ENCODE data around the gene NDUFB6. TPM values are rescaled to one million over a fixed set of nuclear protein-coding genes. Genes with fewer than 3 reads are reported as not detected.

The NDUFB6 gene
- total RNA-seq, 4 donors from 2014 or later = 47.3 to 71.1 (median 55.9) TPM

DNA sequence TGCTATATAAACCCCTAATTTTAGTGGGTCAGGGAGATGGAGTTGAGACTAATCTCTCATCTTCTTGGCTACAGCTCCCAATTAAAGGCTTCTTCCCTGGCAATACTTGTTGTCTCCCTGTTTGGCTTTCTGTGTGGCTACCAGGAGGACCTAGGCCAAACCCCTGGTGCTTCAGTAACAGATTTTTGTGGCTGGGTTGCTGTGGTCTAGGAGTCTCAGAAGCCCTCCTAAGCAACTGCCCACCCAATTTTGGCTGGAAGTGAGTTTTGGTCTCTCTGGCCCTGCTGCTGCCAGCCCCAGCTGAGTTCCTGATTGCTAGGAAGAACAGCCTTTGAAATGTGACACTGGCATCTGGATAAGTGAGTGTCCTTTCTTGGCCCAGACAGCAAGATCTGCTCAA is 56.7 kb downstream of the NDUFB6 start:
- no peaks in the 10 kb centered on the region for H3K4me1 ChIP-seq
- H3K27me3 ChIP-seq = no peaks in the 10 kb centered on the region
- TF ChIP-seq, protein P1, sequence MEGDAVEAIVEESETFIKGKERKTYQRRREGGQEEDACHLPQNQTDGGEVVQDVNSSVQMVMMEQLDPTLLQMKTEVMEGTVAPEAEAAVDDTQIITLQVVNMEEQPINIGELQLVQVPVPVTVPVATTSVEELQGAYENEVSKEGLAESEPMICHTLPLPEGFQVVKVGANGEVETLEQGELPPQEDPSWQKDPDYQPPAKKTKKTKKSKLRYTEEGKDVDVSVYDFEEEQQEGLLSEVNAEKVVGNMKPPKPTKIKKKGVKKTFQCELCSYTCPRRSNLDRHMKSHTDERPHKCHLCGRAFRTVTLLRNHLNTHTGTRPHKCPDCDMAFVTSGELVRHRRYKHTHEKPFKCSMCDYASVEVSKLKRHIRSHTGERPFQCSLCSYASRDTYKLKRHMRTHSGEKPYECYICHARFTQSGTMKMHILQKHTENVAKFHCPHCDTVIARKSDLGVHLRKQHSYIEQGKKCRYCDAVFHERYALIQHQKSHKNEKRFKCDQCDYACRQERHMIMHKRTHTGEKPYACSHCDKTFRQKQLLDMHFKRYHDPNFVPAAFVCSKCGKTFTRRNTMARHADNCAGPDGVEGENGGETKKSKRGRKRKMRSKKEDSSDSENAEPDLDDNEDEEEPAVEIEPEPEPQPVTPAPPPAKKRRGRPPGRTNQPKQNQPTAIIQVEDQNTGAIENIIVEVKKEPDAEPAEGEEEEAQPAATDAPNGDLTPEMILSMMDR (IDR thresholded peaks at IDR 0.05) = no peak
- TF ChIP-seq EP300 (IDR thresholded peaks at IDR 0.05) (no peak), POLR2AphosphoS5 (IDR thresholded peaks at IDR 0.05) (no peak), POLR2A (IDR thresholded peaks at IDR 0.05) (no peak)
- no peak overlapping the region for H3K4me3 ChIP-seq
- H3K9me3 ChIP-seq = no peaks in the 10 kb centered on the region
- no peak for ATAC-seq
- H3K36me3 ChIP-seq = no peaks in the 10 kb centered on the region
- H3K27ac ChIP-seq = no peak overlapping the region

DNA sequence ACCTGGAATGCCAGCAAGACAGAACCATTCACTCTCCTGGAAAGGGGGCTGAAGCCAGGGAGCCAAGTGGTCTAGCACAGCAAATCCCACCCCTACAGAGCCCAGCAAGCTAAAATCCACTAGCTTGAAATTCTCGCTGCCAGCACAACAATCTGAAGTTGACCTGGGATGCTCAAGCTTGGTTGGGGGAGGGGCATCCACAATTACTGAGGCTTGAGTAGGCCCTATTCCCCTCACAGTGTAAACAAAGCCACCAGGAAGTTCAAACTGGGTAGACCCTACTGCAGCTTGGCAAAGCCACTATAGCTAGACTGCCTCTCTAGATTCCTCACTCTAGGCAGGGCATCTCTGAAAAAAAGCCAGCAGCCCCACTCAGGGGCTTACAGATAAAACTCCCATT is 64.2 kb downstream of the NDUFB6 start:
- no peaks in the 10 kb centered on the region for H3K27me3 ChIP-seq
- H3K4me3 ChIP-seq = no peak overlapping the region
- TF ChIP-seq, protein P1 (IDR thresholded peaks at IDR 0.05) = no peak
- ATAC-seq = no peak
- WGBS, 2 donors (ENCODE audit: low coverage in 1 of 2) = no CpG with 5 or more reads among the region's 1 CpG
- no peaks in the 10 kb centered on the region for H3K36me3 ChIP-seq
- no peak overlapping the region for H3K27ac ChIP-seq
- H3K9me3 ChIP-seq = no peaks in the 10 kb centered on the region
- H3K4me1 ChIP-seq = no peaks in the 10 kb centered on the region

DNA sequence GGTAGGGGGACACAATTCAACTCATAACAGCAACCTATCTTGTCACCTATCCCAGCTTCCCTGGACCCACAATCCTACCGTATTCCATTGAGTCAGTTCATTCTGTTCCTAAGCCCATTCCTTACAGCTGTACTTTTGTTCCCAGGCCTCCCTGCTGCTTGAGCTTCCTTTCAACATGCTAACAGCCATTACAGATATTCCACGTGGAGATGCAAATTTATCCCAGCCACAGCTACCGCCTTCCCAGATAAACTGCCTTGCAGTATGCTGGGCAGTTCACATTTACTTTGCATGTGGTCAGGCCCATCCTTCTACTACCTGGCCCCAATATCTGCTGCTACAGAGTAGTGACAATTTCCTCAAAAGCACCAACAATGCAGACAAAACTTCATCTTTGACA is 70.0 kb downstream of the NDUFB6 start:
- no peak for ATAC-seq
- H3K9me3 ChIP-seq = no peaks in the 10 kb centered on the region
- H3K27me3 ChIP-seq = no peaks in the 10 kb centered on the region
- no peaks in the 10 kb centered on the region for H3K4me1 ChIP-seq
- TF ChIP-seq POLR2AphosphoS5 (IDR thresholded peaks at IDR 0.05) (no peak), EP300 (IDR thresholded peaks at IDR 0.05) (no peak), POLR2A (IDR thresholded peaks at IDR 0.05) (no peak)
- no peak overlapping the region for H3K4me3 ChIP-seq
- WGBS, 2 donors (ENCODE audit: low coverage in 1 of 2) = 88 to 89% methylated on average over 2 to 3 of the region's 3 CpGs
- H3K36me3 ChIP-seq = peaks cover 0 to 37% of the 10 kb centered on the region in 2 donors
- H3K27ac ChIP-seq = no peak overlapping the region

Other genes with a start within 250 kb of the NDUFB6 start
- 10 to 100 TPM; 54.5 to 88.4 (median 80.2) TPM for gene ACO1, start 188.5 kb downstream of the NDUFB6 start, total RNA-seq
- 10 to 100 TPM in 1 of 4 donors, 1 to 10 TPM in 3; 6.8 to 14.3 (median 8.3) TPM for gene RIGI, start 47.0 kb downstream of the NDUFB6 start, total RNA-seq
- gene SMIM27, start 20.8 kb downstream of the NDUFB6 start, total RNA-seq = 10 to 100 TPM in 1 of 4 donors, 1 to 10 TPM in 3; 4.0 to 12.5 (median 8.2) TPM
- gene TOPORS, start 20.6 kb downstream of the NDUFB6 start, total RNA-seq = 10 to 100 TPM; 16.5 to 28.5 (median 25.5) TPM
- under 1 TPM in 1 of 4 donors, not detected in 3; 0.05 TPM for gene TAF1L, start 62.5 kb upstream of the NDUFB6 start, total RNA-seq
- under 1 TPM in 2 of 4 donors, not detected in 2; 0.12 to 0.13 TPM for gene TMEM215, start 210.4 kb upstream of the NDUFB6 start, total RNA-seq

Data from gastroesophageal sphincter (tissue), 4 donors.